GM12865 (cell line): ENCODE measurements around the gene PWP1.

ENCODE experiments used
- DNase-seq: peaks from one replicate; pipeline ENCODE4 v3.0.0; 2010; ENCODE audit warnings: low read depth
- H3K4me3 ChIP-seq: 2 replicates; pipeline ENCODE4 v1.5.1; 2011; ENCODE audit warnings: mild to moderate bottlenecking, low read depth, low read length, control low read depth
- CTCF ChIP-seq: IDR thresholded peaks from 2 replicates; pipeline ENCODE4 v1.5.1; 2011; ENCODE audit warnings: low read length, control low read depth, low read depth, inconsistent platforms; ENCODE audit not compliant: insufficient read depth; ENCODE audit errors: missing control alignments

PWP1 gene

DNA sequence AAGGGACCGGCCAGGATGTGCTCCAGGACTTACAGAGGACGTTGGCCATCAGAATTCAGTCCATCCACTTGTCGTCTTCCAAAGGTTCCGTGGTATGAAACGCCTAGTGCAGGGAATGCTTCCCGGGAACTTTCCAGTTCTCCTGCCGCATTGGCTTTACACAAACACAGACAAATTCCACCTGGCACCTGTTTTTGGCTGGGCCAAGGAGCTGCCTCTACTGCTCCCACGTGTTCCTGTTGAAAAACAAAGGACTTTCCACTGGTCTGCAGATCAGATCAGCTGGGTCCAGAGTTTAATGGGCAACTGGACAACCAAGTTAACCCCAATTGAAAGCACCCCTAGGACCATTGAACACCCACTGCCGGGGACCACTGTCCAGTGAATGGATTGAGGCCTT, 28.0 kb upstream of the PWP1 start:
- no peak for TF ChIP-seq CTCF
- DNase-seq: no peak

DNA sequence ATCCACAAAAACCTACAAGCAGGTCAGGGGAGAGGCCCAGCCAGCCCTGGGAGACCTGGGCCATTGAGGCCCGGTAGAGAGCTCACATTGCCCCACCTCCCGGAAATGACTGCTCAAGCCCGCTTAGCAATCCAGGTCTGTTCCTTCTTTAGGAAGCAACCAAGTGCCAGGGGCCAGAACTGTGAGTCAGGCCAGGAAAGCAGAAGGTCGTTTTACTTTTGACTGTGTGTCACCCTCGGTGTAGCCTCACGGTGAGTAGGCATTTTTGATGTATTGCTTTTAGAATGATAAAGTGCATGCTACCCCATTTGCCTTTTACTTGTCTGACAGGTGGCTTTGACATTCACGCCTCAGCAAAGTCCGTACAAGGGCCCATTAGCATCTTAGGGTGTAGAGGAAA, 25.4 kb upstream of the PWP1 start:
- no peak for DNase-seq
- no peak for TF ChIP-seq CTCF

More for the DNA sequence above, 28.0 kb upstream of the PWP1 start:
- no peak overlapping the region for H3K4me3 ChIP-seq

GRCh38 chr12:107660861-107661415, 24.7 kb upstream of the PWP1 start:
- no peak overlapping the region for H3K4me3 ChIP-seq
- no peak for TF ChIP-seq CTCF
- no peak for DNase-seq

More for the DNA sequence above, 25.4 kb upstream of the PWP1 start:
- H3K4me3 ChIP-seq: no peak overlapping the region

DNA sequence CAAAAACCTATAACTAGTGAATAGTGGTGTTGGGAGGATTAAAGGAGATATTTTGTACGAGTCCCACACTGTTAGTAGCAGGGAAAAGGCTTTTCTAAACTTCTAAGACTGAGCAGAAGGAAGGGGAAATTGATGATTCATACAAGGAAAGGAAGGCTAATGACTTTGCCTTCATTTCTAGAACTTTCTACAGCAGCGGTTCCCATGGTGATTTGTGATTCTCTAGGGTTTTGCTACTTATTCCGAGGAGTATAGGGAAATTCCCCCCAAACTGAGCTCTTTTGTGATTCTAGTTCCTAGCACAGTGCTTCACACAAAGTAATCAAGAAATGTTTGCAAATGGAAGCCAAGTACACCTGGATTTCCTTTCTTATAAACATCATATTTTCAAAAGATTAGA, 23.8 kb upstream of the PWP1 start:
- H3K4me3 ChIP-seq: no peak overlapping the region
- DNase-seq: peak; percentile 52
- no peak for TF ChIP-seq CTCF

- TF ChIP-seq CTCF: no peak
- H3K4me3 ChIP-seq: no peak overlapping the region
- DNase-seq: no peak
These were observed 23.1 kb upstream of the PWP1 start for GRCh38 chr12:107662484-107662883.

DNA sequence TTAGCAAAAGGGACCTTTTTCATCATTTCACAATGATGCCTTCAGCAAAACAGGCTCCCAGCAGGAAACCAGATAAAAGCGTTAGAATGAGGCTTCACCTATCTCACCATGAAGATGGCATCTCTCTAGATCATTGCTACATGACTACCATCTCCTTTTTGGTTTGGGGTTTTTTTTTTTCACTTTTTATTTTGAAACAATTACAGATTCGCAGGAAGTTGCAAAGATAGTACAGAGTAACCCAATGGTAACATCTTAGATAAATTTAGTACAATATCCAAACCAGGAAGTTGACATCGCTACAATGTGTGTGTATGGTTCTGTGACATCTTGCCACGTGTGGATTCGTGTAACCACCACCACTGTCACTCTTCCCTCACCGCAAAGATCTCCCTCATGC, 22.3 kb upstream of the PWP1 start:
- DNase-seq: no peak
- no peak overlapping the region for H3K4me3 ChIP-seq
- TF ChIP-seq CTCF: no peak

GRCh38 chr12:107666009-107666408, 19.6 kb upstream of the PWP1 start:
- no peak for TF ChIP-seq CTCF
- no peak overlapping the region for H3K4me3 ChIP-seq
- DNase-seq: no peak
